ENCODE measurements around the gene CNKSR1. TPM values are rescaled to one million over a fixed set of nuclear protein-coding genes. Genes with fewer than 3 reads are reported as not detected.
A peak's percentile ranks its signal among the peaks of the same experiment; 100 is the strongest.

CNKSR1 gene
- total RNA-seq, 2 experiments from 2014 or later, result 2.5 TPM

- Histone ChIP-seq H3K9me3 (ENCODE audit: low read length) (peaks cover 11% of the 10 kb centered on the region; the same call in 1 of the 2 replicates), H4K20me1 (ENCODE audit: insufficient read depth, low read length) (no peaks in the 10 kb centered on the region), H3K4me2 (ENCODE audit: low read length) (peak overlapping the region; percentile 82), H3K4me3 (ENCODE audit: low read depth, low read length, poor library complexity, severe bottlenecking) (peak overlapping the region; percentile 86), H3K9me2 (ENCODE audit: insufficient read depth, low read length) (no peaks in the 10 kb centered on the region), H3K36me3 (ENCODE audit: insufficient read depth, low read length) (peaks cover 66% of the 10 kb centered on the region), H3K4me1 (ENCODE audit: insufficient read depth, low read length, poor library complexity, severe bottlenecking) (peaks cover 34% of the 10 kb centered on the region), H3K79me2 (ENCODE audit: insufficient read depth, low read depth, low read length) (peaks cover 70% of the 10 kb centered on the region), H2AFZ (ENCODE audit: low read length) (no peak overlapping the region), H3K27ac (ENCODE audit: low read depth, low read length, poor library complexity, severe bottlenecking) (no peak overlapping the region)
- ChIA-PET CTCF (ENCODE audit: unreplicated experiment) (no interaction called here), POLR2A (interaction anchor here (1.1 to 2.0 kb wide), 2 partner anchors 9 to 12 kb away, joined by 3 to 6 read pairs; no protein-coding TSS in a partner anchor)
- no TSS peak for BruUV-seq (replicated peaks)
- no peak for TF ChIP-seq EZH2phosphoT487 (IDR thresholded peaks at IDR 0.05; ENCODE audit: borderline replicate concordance, low read depth, low read length)
- TF ChIP-seq, protein P1, sequence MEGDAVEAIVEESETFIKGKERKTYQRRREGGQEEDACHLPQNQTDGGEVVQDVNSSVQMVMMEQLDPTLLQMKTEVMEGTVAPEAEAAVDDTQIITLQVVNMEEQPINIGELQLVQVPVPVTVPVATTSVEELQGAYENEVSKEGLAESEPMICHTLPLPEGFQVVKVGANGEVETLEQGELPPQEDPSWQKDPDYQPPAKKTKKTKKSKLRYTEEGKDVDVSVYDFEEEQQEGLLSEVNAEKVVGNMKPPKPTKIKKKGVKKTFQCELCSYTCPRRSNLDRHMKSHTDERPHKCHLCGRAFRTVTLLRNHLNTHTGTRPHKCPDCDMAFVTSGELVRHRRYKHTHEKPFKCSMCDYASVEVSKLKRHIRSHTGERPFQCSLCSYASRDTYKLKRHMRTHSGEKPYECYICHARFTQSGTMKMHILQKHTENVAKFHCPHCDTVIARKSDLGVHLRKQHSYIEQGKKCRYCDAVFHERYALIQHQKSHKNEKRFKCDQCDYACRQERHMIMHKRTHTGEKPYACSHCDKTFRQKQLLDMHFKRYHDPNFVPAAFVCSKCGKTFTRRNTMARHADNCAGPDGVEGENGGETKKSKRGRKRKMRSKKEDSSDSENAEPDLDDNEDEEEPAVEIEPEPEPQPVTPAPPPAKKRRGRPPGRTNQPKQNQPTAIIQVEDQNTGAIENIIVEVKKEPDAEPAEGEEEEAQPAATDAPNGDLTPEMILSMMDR (conservative IDR thresholded peaks at IDR 0.05; ENCODE audit: low read length), result no peak
- intact Hi-C loops (cut with micrococcal nuclease; ENCODE audit: unreplicated experiment), result no loop called here
- DNase-seq (ENCODE audit: low spot score), result no peak
Measured at GRCh38 chr1:26237230-26237966, 60.1 kb downstream of the CNKSR1 start.

Other genes starting within 250 kb of the CNKSR1 start
- 2.9 and 4.1 TPM in 2 replicates for gene PAFAH2, start 179.4 kb upstream of the CNKSR1 start, total RNA-seq (2014; rRNA removed; shearing (Covaris generic))
- 7.3 and 8.7 TPM in 2 replicates for gene PAFAH2, start 179.4 kb upstream of the CNKSR1 start, total RNA-seq (2022)
- gene EXTL1, start 155.7 kb upstream of the CNKSR1 start, total RNA-seq (2014; rRNA removed; shearing (Covaris generic)), result not detected in 2 replicates
- 0.26 and 0.67 TPM in 2 replicates for gene EXTL1, start 155.7 kb upstream of the CNKSR1 start, total RNA-seq (2022)
- not detected in 2 replicates for gene SLC30A2, start 131.4 kb upstream of the CNKSR1 start, total RNA-seq (2014; rRNA removed; shearing (Covaris generic))
- gene SLC30A2, start 131.4 kb upstream of the CNKSR1 start, total RNA-seq (2022), result not detected in 2 replicates
- not detected in 2 replicates for gene TRIM63, start 109.9 kb upstream of the CNKSR1 start, total RNA-seq (2014; rRNA removed; shearing (Covaris generic))
- gene TRIM63, start 109.9 kb upstream of the CNKSR1 start, total RNA-seq (2022), result not detected in 2 replicates
- gene PDIK1L, start 65.7 kb upstream of the CNKSR1 start, total RNA-seq (2014; rRNA removed; shearing (Covaris generic)), result 10.4 and 12.9 TPM in 2 replicates
- 17.2 and 21.3 TPM in 2 replicates for gene PDIK1L, start 65.7 kb upstream of the CNKSR1 start, total RNA-seq (2022)
- not detected in 2 replicates for gene FAM110D, start 18.4 kb upstream of the CNKSR1 start, total RNA-seq (2014; rRNA removed; shearing (Covaris generic))
- 0.11 TPM in 1 of 2 replicates, not detected in the other for gene FAM110D, start 18.4 kb upstream of the CNKSR1 start, total RNA-seq (2022)
- gene C1orf232, start 8.5 kb upstream of the CNKSR1 start, total RNA-seq (2014; rRNA removed; shearing (Covaris generic)), result not detected in 2 replicates
- not detected in 2 replicates for gene C1orf232, start 8.5 kb upstream of the CNKSR1 start, total RNA-seq (2022)
- gene ZNF593, start 7.6 kb upstream of the CNKSR1 start, total RNA-seq (2014; rRNA removed; shearing (Covaris generic)), result 60.0 and 63.6 TPM in 2 replicates
- 33.0 and 42.8 TPM in 2 replicates for gene ZNF593, start 7.6 kb upstream of the CNKSR1 start, total RNA-seq (2022)
- not detected in 2 replicates for gene ZNF593OS, start 5.7 kb upstream of the CNKSR1 start, total RNA-seq (2014; rRNA removed; shearing (Covaris generic))
- gene ZNF593OS, start 5.7 kb upstream of the CNKSR1 start, total RNA-seq (2022), result not detected in 2 replicates
- gene CATSPER4, start 13.1 kb downstream of the CNKSR1 start, total RNA-seq (2014; rRNA removed; shearing (Covaris generic)), result not detected in 2 replicates
- gene CATSPER4, start 13.1 kb downstream of the CNKSR1 start, total RNA-seq (2022), result not detected in 2 replicates
- 46.4 and 55.2 TPM in 2 replicates for gene CEP85, start 56.7 kb downstream of the CNKSR1 start, total RNA-seq (2014; rRNA removed; shearing (Covaris generic))
- gene CEP85, start 56.7 kb downstream of the CNKSR1 start, total RNA-seq (2022), result 47.1 and 53.6 TPM in 2 replicates
- gene SH3BGRL3, start 102.6 kb downstream of the CNKSR1 start, total RNA-seq (2014; rRNA removed; shearing (Covaris generic)), result 18.6 and 25.3 TPM in 2 replicates
- 58.6 and 60.9 TPM in 2 replicates for gene SH3BGRL3, start 102.6 kb downstream of the CNKSR1 start, total RNA-seq (2022)
- gene UBXN11, start 129.1 kb downstream of the CNKSR1 start, total RNA-seq (2014; rRNA removed; shearing (Covaris generic)), result 74.2 and 75.8 TPM in 2 replicates
- gene UBXN11, start 129.1 kb downstream of the CNKSR1 start, total RNA-seq (2022), result 98.6 and 111 TPM in 2 replicates
- gene CD52, start 140.5 kb downstream of the CNKSR1 start, total RNA-seq (2014; rRNA removed; shearing (Covaris generic)), result 409 and 470 TPM in 2 replicates
- 677 and 769 TPM in 2 replicates for gene CD52, start 140.5 kb downstream of the CNKSR1 start, total RNA-seq (2022)
- gene CRYBG2, start 176.6 kb downstream of the CNKSR1 start, total RNA-seq (2014; rRNA removed; shearing (Covaris generic)), result 1.3 and 4.4 TPM in 2 replicates
- gene CRYBG2, start 176.6 kb downstream of the CNKSR1 start, total RNA-seq (2022), result 3.0 and 5.5 TPM in 2 replicates
- not detected in 2 replicates for gene ZNF683, start 195.3 kb downstream of the CNKSR1 start, total RNA-seq (2014; rRNA removed; shearing (Covaris generic))
- gene ZNF683, start 195.3 kb downstream of the CNKSR1 start, total RNA-seq (2022), result not detected in 2 replicates
- gene LIN28A, start 233.3 kb downstream of the CNKSR1 start, total RNA-seq (2014; rRNA removed; shearing (Covaris generic)), result not detected in 2 replicates
- gene LIN28A, start 233.3 kb downstream of the CNKSR1 start, total RNA-seq (2022), result not detected in 2 replicates

Data from OCI-LY7 (cell line).